Keratinocyte (primary cell): Measurements from ENCODE around the gene NSMCE3.

ENCODE experiments used
- CTCF ChIP-seq, 3 experiments: IDR thresholded peaks in 1 of 3; conservative IDR thresholded peaks in 1 of 3; optimal IDR thresholded peaks in 1 of 3; 2 replicates in 2 of 3; 3 replicates in 1 of 3; pipeline versions ENCODE3 to v1.5.1; 2011; ENCODE audit warnings: low read length in 3 of 3, mild to moderate bottlenecking in 3 of 3, moderate library complexity in 2 of 3, control low read depth in 1 of 3, inconsistent platforms in 1 of 3; ENCODE audit not compliant: insufficient read depth in 2 of 3; ENCODE audit errors: extremely low read depth in 1 of 3
- EZH2 ChIP-seq: IDR thresholded peaks from one replicate; pipeline ENCODE4 v1.6.1; 2012; ENCODE audit warnings: inconsistent platforms, mild to moderate bottlenecking, low read length, moderate library complexity

GRCh38 chr15:29252234-29252633 is 17.4 kb downstream of the NSMCE3 start:
- TF ChIP-seq CTCF (optimal IDR thresholded peaks at IDR 0.05 in 1 of 3, IDR thresholded peaks at IDR 0.05 in 1 of 3, conservative IDR thresholded peaks at IDR 0.05 in 1 of 3; ENCODE audit: extremely low read depth in 1 of 3, insufficient read depth in 2 of 3, low read length in 3 of 3) (no peak), EZH2 (no peak)
